ENCODE results near the gene RNF214.

DNA sequence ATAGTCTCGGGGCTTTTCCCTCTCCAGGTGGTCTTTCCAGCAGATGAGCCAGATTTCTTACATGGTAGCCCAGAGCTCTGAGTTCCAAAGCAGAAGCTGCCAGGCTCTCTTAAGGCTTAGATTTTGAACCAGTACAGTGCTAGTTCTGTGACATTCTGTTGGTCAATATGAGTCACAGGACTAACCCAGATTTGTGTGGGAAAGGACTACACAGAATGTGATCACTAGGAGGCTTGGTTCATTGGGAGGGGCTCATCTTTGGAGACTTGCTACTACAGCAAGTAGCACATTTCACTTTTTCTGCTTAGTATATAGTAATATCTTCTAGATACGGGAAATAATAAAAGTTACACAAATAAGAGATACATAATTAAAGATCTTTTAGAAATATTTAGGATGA, 24.1 kb downstream of the RNF214 start:
- TF ChIP-seq POLR2A (IDR thresholded peaks at IDR 0.05; ENCODE audit: low read length) = no peak
- TF ChIP-seq GATA1 (IDR thresholded peaks at IDR 0.05; ENCODE audit: low read depth, low read length) = no peak
